HG02970 (cell line): ENCODE data around the gene AJAP1.
"Not testable (repeated sequence)": the region's sequence is repeated elsewhere in the genome, so short reads cannot be mapped to it uniquely, and the experiment has no call there.

ENCODE experiments used
- ATAC-seq: cut with Tn5 transposase; IDR thresholded peaks from one replicate; pipeline ENCODE4 v1.9.1; 2021; ENCODE audit warnings: mild to moderate bottlenecking, moderate library complexity, moderate number of reproducible peaks; ENCODE audit not compliant: unreplicated experiment, low FRiP score

Gene AJAP1

GRCh38 chr1:4656533-4657140, 2.2 kb downstream of the AJAP1 start:
- no peak for ATAC-seq

- no peak for ATAC-seq
These were observed 2.9 kb downstream of the AJAP1 start for GRCh38 chr1:4657244-4657789.

GRCh38 chr1:4657960-4658541, 3.6 kb downstream of the AJAP1 start:
- ATAC-seq, result no peak

- ATAC-seq, result no peak
These were observed 4.5 kb downstream of the AJAP1 start for GRCh38 chr1:4658643-4659628.

GRCh38 chr1:4660917-4661594, 6.6 kb downstream of the AJAP1 start:
- ATAC-seq, result no peak

GRCh38 chr1:4661595-4661917, 7.1 kb downstream of the AJAP1 start:
- no peak for ATAC-seq

GRCh38 chr1:4662168-4662567, 7.8 kb downstream of the AJAP1 start:
- ATAC-seq, result no peak

- no peak for ATAC-seq
These were observed 8.3 kb downstream of the AJAP1 start for GRCh38 chr1:4662723-4663122.

GRCh38 chr1:4664095-4664494, 9.7 kb downstream of the AJAP1 start:
- no peak for ATAC-seq

- ATAC-seq, result no peak
These were observed 10.2 kb downstream of the AJAP1 start for GRCh38 chr1:4664606-4665005.

GRCh38 chr1:4665456-4665855, 11.0 kb downstream of the AJAP1 start:
- ATAC-seq, result no peak

GRCh38 chr1:4666683-4667082, 12.3 kb downstream of the AJAP1 start:
- ATAC-seq, result not testable (repeated sequence)

GRCh38 chr1:4668743-4669700, 14.6 kb downstream of the AJAP1 start:
- no peak for ATAC-seq

- ATAC-seq, result no peak
These were observed 15.9 kb downstream of the AJAP1 start for GRCh38 chr1:4670265-4670664.

- no peak for ATAC-seq
These were observed 17.4 kb downstream of the AJAP1 start for GRCh38 chr1:4671828-4672227.

GRCh38 chr1:4673494-4673893, 19.1 kb downstream of the AJAP1 start:
- ATAC-seq, result no peak

- ATAC-seq, result no peak
These were observed 19.7 kb downstream of the AJAP1 start for GRCh38 chr1:4674117-4674516.

- ATAC-seq, result no peak
These were observed 20.3 kb downstream of the AJAP1 start for GRCh38 chr1:4674676-4675075.

- no peak for ATAC-seq
These were observed 21.2 kb downstream of the AJAP1 start for GRCh38 chr1:4675454-4676186.
